Body of pancreas (tissue), 4 donors: ENCODE measurements around the gene TPH1. TPM values are rescaled to one million over a fixed set of nuclear protein-coding genes. Genes with fewer than 3 reads are reported as not detected.
"Not testable (repeated sequence)": the region's sequence is repeated elsewhere in the genome, so short reads cannot be mapped to it uniquely, and the experiment has no call there.

ENCODE experiments used
- ATAC-seq: fragments of 150-250 bp; one replicate; pipeline ENCODE4 v1.9.1; 2016
- DNase-seq, 4 donors: peaks; one replicate each; pipeline ENCODE4 v3.0.0-alpha.2; 2019
- H3K27ac ChIP-seq, 4 donors: fragments of 200-600 bp; sonication (generic); 1 replicate in 3 of 4; 2 replicates in 1 of 4; pipeline versions ENCODE4 v1.5.1 to v1.6.1; 2016 to 2019; ENCODE audit warnings: mild to moderate bottlenecking in 1 of 4, mixed read lengths in 1 of 4, moderate library complexity in 1 of 4
- H3K27me3 ChIP-seq, 2 donors: fragments of 200-600 bp; sonication (generic); one replicate each; pipeline ENCODE4 v1.6.0; 2016; ENCODE audit warnings: mild to moderate bottlenecking in 1 of 2
- H3K36me3 ChIP-seq, 2 donors: fragments of 200-600 bp; sonication (generic); replicated peaks in 1 of 2; 2 replicates each; pipeline ENCODE4 v1.5.1; 2016; ENCODE audit warnings: low read depth in 2 of 2; ENCODE audit not compliant: insufficient read depth in 1 of 2
- H3K4me1 ChIP-seq: fragments of 200-600 bp; sonication (generic); one replicate; pipeline ENCODE4 v1.6.0; 2016
- H3K4me3 ChIP-seq, 2 donors: fragments of 200-600 bp; sonication (generic); 1 replicate in 1 of 2; 2 replicates in 1 of 2; pipeline ENCODE4 v1.5.1; 2016 to 2019
- H3K9me3 ChIP-seq, 3 donors: fragments of 200-600 bp; sonication (generic); 1 replicate in 2 of 3; 2 replicates in 1 of 3; pipeline ENCODE4 v1.5.1; 2016
- POLR2A ChIP-seq, 3 donors: fragments of 450-650 bp; IDR thresholded peaks; one replicate each; pipeline ENCODE4 v1.6.1; 2016; ENCODE audit warnings: antibody characterized with exemption in 3 of 3, mild to moderate bottlenecking in 2 of 3
- WGBS, 2 donors: methylation state at CpG; one replicate each; pipeline ENCODE4 v1.1.5; 2017; 5-methylcytosine and 5-hydroxymethylcytosine counted together
- intact Hi-C: fragments of 100-400 bp; cut with DNase I; formaldehyde crosslinking; loops from one replicate; pipeline ENCODE4 v1.15.1; 2023
- total RNA-seq, 2 donors: library from RNA; depleted of rRNA; stranded (reverse); fragments of >200 nt; gene quantifications; one replicate each; pipeline ENCODE4 v1.1.0, GENCODE V29; 2016
- TF ChIP-seq, protein P1 (sequence below), 7 experiments: fragments of 450-650 bp in 4 of 7; fragments of 200-600 bp in 3 of 7; sonication (generic) in 3 of 7; IDR thresholded peaks; one replicate each; pipeline ENCODE4 v1.5.1; 2016 to 2019; ENCODE audit warnings: antibody characterized with exemption in 7 of 7

The TPH1 gene
- total RNA-seq, 2 donors from 2014 or later, result 0.52 TPM; not detected in 1

DNA sequence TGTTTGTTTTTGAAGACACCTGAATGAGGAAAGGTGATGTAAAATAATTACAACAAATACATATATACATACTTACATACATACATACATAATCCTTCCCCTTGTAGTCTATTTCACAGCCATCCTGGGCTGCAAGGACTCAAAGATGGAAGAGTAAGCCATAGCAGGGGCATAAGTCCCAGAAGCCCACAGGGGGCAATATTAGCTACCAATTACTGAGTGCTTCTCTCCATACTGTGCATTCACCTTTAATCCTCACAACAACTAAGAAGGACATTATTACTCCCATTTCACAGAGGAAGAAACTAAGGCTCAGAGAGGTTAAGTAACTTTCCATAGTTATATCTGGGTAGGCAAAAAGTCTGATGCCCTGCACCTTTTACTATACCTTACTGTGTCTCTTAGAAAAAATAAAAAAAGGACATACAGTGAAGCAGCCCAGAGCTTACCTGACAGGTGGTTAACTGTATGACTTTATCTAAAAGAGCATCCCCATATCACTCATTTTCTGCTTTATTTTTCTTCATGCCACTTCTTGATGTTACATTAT lies 35.9 kb downstream of the TPH1 start:
- no peak overlapping the region for H3K4me3 ChIP-seq
- H3K9me3 ChIP-seq, result no peaks in the 10 kb centered on the region
- no peak for TF ChIP-seq POLR2A (IDR thresholded peaks at IDR 0.05)
- TF ChIP-seq, protein P1, sequence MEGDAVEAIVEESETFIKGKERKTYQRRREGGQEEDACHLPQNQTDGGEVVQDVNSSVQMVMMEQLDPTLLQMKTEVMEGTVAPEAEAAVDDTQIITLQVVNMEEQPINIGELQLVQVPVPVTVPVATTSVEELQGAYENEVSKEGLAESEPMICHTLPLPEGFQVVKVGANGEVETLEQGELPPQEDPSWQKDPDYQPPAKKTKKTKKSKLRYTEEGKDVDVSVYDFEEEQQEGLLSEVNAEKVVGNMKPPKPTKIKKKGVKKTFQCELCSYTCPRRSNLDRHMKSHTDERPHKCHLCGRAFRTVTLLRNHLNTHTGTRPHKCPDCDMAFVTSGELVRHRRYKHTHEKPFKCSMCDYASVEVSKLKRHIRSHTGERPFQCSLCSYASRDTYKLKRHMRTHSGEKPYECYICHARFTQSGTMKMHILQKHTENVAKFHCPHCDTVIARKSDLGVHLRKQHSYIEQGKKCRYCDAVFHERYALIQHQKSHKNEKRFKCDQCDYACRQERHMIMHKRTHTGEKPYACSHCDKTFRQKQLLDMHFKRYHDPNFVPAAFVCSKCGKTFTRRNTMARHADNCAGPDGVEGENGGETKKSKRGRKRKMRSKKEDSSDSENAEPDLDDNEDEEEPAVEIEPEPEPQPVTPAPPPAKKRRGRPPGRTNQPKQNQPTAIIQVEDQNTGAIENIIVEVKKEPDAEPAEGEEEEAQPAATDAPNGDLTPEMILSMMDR (IDR thresholded peaks at IDR 0.05), result no peak
- DNase-seq (no peak), ATAC-seq (no peak)
- no peaks in the 10 kb centered on the region for H3K27me3 ChIP-seq
- H3K4me1 ChIP-seq, result peaks cover 15% of the 10 kb centered on the region
- no peaks in the 10 kb centered on the region for H3K36me3 ChIP-seq
- intact Hi-C loops, result loop anchor here (10.0 kb wide), 1 partner anchor 85 kb away; no protein-coding TSS in a partner anchor
- H3K27ac ChIP-seq, result no peak overlapping the region

DNA sequence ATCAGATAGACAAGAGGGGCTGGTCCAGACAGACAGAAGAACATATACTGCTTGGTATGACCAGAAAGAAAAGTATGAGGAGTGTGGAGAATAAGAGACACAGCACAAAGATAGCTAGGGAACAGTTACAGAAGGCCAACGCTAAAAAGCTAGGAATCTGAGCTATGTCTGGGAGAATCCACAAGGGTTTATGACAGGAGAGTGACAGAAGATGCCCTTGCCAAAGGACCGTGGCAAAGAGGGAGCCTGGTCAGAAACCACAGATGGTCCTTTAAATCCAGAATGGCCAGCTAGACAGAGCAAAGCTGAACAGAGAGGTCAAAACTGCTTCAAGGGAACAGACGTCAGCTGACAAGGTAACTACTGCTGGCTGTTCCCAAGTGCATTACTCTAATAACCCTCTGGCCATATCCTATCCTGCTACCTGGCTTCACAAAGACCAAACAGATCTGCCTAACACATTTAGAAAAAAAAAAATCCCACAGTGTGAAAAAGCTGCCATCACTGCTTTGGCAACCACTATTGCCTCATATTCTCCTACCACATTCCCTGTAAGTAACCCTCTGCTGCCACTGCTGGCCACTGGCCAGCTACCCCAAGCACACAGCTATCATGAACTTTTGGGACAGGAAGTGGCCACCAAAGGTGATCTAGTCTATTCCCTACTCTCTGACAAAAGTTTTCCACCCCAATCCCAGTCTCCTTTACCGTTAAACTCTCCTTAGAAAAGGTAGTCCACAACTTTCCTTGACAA lies 40.5 kb downstream of the TPH1 start:
- no peak overlapping the region for H3K4me3 ChIP-seq
- peaks cover 0 to 4% of the 10 kb centered on the region in 2 donors for H3K36me3 ChIP-seq
- ATAC-seq (no peak), DNase-seq (no peak)
- H3K27me3 ChIP-seq, result no peaks in the 10 kb centered on the region
- no peaks in the 10 kb centered on the region for H3K4me1 ChIP-seq
- no peaks in the 10 kb centered on the region for H3K9me3 ChIP-seq
- no peak overlapping the region for H3K27ac ChIP-seq
- WGBS, 2 donors, result 77 to 80% methylated on average over 4 of the region's 4 CpGs
- TF ChIP-seq, protein P1 (IDR thresholded peaks at IDR 0.05), result no peak
- no peak for TF ChIP-seq POLR2A (IDR thresholded peaks at IDR 0.05)
- intact Hi-C loops, result no loop called here

DNA sequence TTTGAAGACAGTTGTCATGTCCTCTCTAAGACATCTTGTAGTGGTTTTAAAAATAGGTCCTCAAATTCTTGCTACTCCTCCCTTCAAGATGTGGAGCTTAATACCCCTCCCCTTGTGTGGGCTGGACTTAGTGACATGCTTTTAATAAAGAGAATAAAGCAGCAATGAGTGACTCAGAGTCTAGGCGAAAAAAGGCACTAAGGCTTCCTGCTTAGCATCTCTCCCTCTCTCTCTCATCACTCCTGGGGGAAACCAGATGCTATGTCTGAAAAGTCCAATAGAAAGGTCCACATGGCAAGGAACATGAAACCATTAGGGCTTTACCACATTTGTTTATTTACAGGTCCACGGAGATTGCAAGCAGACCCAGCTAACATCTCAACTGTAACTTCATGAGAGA lies 44.9 kb downstream of the TPH1 start:
- TF ChIP-seq POLR2A (IDR thresholded peaks at IDR 0.05), result no peak
- TF ChIP-seq, protein P1 (IDR thresholded peaks at IDR 0.05), result no peak
- WGBS, 2 donors, result 77 to 90% methylated on average over 2 of the region's 2 CpGs
- intact Hi-C loops, result no loop called here
- no peak overlapping the region for H3K4me3 ChIP-seq
- no peaks in the 10 kb centered on the region for H3K9me3 ChIP-seq
- H3K4me1 ChIP-seq, result no peaks in the 10 kb centered on the region
- no peak for ATAC-seq
- no peak overlapping the region for H3K27ac ChIP-seq
- DNase-seq, result no peak
- no peaks in the 10 kb centered on the region for H3K27me3 ChIP-seq
- H3K36me3 ChIP-seq, result peaks cover 0 to 8% of the 10 kb centered on the region in 2 donors

DNA sequence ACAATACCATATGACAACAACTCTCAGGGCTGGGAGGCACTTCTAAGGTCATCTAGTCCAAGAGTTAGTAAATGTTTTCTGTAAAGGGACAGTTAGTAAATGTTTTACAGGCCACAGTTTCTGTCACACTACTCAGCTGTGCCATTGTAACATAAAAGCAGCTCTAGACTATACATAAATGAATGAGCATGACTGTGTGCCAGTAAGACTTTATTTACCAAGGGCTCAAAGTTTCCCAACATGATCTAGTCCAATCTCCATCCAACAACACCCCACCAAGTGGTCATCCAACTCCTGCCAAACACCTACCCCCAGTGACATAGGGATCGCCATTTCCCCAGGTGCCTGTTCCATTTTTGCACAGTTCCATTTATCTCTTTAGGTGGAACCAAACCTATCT lies 45.3 kb downstream of the TPH1 start:
- Histone ChIP-seq H3K27ac (no peak overlapping the region), H3K4me1 (no peaks in the 10 kb centered on the region), H3K27me3 (no peaks in the 10 kb centered on the region), H3K4me3 (no peak overlapping the region), H3K36me3 (peaks cover 0 to 8% of the 10 kb centered on the region in 2 donors), H3K9me3 (no peaks in the 10 kb centered on the region)
- DNase-seq (no peak), ATAC-seq (no peak)
- WGBS, 2 donors, result 100% methylated on average over 1 of the region's 1 CpG
- TF ChIP-seq, protein P1 (IDR thresholded peaks at IDR 0.05), result no peak
- TF ChIP-seq POLR2A (IDR thresholded peaks at IDR 0.05), result no peak
- intact Hi-C loops, result no loop called here

DNA sequence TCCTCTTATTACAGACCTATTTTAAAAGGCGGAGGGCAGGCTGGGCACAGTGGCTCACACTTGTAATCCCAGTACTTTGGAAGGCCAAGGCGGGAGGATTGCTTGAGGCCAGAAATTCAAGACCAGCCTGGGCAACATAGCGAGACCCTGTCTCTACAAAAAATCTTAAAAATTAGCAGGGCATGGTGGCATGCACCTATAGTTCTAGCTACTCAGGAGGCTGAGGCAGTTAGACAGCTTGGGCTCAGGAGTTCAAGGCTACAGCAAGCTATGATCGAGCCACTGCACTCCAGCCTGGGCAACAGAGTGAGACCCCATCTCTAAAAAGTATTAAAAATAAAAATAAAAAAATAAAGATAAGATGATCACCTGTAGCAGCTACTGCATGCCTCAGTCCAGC lies 45.9 kb downstream of the TPH1 start:
- intact Hi-C loops, H3K4me1 ChIP-seq, H3K9me3 ChIP-seq, ATAC-seq, H3K27ac ChIP-seq, DNase-seq, H3K27me3 ChIP-seq, H3K4me3 ChIP-seq: not testable (repeated sequence)
- WGBS, 2 donors, result 94 to 97% methylated on average over 4 of the region's 4 CpGs
- H3K36me3 ChIP-seq, result peaks cover 0 to 11% of the 10 kb centered on the region in 2 donors

Other genes starting within 250 kb of the TPH1 start
- gene SERGEF, start 33.2 kb downstream of the TPH1 start, total RNA-seq, result 10 to 100 TPM; 20.8 to 28.7 TPM
- gene SAAL1, start 59.8 kb upstream of the TPH1 start, total RNA-seq, result 10 to 100 TPM; 14.8 to 45.8 TPM
- gene MRGPRX3, start 86.3 kb upstream of the TPH1 start, total RNA-seq, result not detected
- not detected for gene MRGPRX4, start 126.6 kb upstream of the TPH1 start, total RNA-seq
- not detected for gene SAA4, start 190.5 kb upstream of the TPH1 start, total RNA-seq
- gene SAA2, start 202.4 kb upstream of the TPH1 start, total RNA-seq, result 10 to 100 TPM in 1 of 2 donors, 1 to 10 TPM in 1; 9.3 to 18.1 TPM
- gene SAA1, start 220.0 kb upstream of the TPH1 start, total RNA-seq, result 100 to 1,000 TPM in 1 of 2 donors, 10 to 100 TPM in 1; 24.1 to 450 TPM